Measurements from ENCODE around the gene PDS5B. TPM values are rescaled to one million over a fixed set of nuclear protein-coding genes. Genes with fewer than 3 reads are reported as not detected.

The PDS5B gene
- total RNA-seq, 1 experiment from 2014 or later = 44.3 TPM

DNA sequence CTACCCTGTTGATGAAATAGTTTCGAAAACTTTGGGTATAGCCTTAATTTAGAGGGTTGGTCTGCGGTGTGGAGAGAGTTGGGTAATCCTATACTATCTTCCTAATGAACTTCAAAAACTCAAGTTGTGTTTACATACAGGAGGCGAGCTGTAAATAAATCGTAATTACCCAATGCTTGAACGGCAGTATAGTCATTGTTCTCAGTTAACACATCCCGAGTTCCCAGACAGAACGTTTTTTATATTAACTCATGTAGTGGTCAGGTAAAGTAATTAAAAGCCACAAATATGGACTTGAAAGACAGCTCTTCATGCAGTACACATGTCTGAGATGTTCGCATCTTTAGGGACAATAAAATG lies 1.5 kb downstream of the PDS5B start (continued):
- TF ChIP-seq, protein P1, sequence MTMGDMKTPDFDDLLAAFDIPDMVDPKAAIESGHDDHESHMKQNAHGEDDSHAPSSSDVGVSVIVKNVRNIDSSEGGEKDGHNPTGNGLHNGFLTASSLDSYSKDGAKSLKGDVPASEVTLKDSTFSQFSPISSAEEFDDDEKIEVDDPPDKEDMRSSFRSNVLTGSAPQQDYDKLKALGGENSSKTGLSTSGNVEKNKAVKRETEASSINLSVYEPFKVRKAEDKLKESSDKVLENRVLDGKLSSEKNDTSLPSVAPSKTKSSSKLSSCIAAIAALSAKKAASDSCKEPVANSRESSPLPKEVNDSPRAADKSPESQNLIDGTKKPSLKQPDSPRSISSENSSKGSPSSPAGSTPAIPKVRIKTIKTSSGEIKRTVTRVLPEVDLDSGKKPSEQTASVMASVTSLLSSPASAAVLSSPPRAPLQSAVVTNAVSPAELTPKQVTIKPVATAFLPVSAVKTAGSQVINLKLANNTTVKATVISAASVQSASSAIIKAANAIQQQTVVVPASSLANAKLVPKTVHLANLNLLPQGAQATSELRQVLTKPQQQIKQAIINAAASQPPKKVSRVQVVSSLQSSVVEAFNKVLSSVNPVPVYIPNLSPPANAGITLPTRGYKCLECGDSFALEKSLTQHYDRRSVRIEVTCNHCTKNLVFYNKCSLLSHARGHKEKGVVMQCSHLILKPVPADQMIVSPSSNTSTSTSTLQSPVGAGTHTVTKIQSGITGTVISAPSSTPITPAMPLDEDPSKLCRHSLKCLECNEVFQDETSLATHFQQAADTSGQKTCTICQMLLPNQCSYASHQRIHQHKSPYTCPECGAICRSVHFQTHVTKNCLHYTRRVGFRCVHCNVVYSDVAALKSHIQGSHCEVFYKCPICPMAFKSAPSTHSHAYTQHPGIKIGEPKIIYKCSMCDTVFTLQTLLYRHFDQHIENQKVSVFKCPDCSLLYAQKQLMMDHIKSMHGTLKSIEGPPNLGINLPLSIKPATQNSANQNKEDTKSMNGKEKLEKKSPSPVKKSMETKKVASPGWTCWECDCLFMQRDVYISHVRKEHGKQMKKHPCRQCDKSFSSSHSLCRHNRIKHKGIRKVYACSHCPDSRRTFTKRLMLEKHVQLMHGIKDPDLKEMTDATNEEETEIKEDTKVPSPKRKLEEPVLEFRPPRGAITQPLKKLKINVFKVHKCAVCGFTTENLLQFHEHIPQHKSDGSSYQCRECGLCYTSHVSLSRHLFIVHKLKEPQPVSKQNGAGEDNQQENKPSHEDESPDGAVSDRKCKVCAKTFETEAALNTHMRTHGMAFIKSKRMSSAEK (CRISPR knock-in tag; IDR thresholded peaks at IDR 0.05; ENCODE audit: borderline replicate concordance) = no peak
- TF ChIP-seq SMAD3 (CRISPR knock-in tag; IDR thresholded peaks at IDR 0.05; ENCODE audit: borderline replicate concordance) = no peak

DNA sequence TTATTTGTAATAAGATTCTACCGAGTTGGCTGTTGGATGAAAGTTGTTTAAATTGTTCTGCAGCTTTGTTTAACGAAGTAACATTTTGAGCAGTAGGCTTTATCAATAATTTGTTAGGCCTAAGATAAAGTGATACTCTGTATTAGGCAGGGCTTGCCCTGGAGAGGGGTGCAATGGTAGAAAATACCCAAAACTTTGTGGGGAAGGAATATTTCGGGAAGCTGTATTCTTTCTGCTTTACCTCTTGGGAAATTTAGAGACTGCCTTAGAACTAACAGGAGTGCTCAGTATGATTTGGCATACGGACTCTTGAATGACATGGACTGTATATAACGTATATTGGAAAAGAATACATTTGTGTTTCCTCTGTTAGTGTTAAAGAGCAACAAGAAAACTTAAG lies 2.5 kb downstream of the PDS5B start:
- TF ChIP-seq, protein P2, sequence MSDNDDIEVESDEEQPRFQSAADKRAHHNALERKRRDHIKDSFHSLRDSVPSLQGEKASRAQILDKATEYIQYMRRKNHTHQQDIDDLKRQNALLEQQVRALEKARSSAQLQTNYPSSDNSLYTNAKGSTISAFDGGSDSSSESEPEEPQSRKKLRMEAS (CRISPR knock-in tag; IDR thresholded peaks at IDR 0.05) = no peak
- TF ChIP-seq, protein P3, sequence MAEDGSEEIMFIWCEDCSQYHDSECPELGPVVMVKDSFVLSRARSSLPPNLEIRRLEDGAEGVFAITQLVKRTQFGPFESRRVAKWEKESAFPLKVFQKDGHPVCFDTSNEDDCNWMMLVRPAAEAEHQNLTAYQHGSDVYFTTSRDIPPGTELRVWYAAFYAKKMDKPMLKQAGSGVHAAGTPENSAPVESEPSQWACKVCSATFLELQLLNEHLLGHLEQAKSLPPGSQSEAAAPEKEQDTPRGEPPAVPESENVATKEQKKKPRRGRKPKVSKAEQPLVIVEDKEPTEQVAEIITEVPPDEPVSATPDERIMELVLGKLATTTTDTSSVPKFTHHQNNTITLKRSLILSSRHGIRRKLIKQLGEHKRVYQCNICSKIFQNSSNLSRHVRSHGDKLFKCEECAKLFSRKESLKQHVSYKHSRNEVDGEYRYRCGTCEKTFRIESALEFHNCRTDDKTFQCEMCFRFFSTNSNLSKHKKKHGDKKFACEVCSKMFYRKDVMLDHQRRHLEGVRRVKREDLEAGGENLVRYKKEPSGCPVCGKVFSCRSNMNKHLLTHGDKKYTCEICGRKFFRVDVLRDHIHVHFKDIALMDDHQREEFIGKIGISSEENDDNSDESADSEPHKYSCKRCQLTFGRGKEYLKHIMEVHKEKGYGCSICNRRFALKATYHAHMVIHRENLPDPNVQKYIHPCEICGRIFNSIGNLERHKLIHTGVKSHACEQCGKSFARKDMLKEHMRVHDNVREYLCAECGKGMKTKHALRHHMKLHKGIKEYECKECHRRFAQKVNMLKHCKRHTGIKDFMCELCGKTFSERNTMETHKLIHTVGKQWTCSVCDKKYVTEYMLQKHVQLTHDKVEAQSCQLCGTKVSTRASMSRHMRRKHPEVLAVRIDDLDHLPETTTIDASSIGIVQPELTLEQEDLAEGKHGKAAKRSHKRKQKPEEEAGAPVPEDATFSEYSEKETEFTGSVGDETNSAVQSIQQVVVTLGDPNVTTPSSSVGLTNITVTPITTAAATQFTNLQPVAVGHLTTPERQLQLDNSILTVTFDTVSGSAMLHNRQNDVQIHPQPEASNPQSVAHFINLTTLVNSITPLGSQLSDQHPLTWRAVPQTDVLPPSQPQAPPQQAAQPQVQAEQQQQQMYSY (CRISPR knock-in tag; IDR thresholded peaks at IDR 0.05) = no peak
- TF ChIP-seq CREB1 (CRISPR knock-in tag; IDR thresholded peaks at IDR 0.05) = no peak
- TF ChIP-seq, protein P4, sequence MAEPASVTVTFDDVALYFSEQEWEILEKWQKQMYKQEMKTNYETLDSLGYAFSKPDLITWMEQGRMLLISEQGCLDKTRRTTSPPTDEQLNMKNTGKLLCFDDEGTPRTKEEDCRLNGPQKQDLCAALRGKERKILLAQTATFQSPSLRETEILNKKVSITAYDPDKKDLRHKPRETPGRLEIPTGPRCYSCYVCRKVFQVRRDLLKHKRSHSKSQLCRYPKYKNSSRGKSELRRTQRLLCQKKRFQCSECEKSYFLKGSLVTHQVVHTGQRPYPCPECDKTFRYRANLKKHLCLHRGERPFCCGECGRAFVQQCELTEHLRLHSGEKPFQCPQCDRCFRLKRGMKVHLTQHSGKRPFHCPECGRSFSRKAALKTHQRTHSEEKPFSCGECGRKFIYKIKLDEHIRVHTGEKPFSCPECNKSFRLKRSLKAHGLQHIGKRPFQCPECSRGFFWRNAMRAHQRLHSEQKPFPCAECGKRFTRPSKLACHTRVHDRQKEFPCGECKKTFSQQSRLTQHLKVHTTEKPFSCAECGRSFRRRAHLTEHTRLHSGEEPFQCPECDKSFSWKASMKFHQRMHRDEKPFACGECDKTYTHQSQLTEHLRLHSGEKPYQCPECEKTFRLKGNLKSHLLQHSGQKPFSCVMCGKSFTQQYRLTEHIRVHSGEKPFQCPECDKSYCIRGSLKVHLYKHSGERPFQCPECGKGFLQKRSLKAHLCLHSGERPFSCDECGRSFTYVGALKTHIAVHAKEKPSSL (CRISPR knock-in tag; conservative IDR thresholded peaks at IDR 0.05) = no peak
- no peak for TF ChIP-seq TP53 (CRISPR knock-in tag; IDR thresholded peaks at IDR 0.05)
- TF ChIP-seq EMX1 (CRISPR knock-in tag; IDR thresholded peaks at IDR 0.05) = no peak
- TF ChIP-seq ZNF232 (CRISPR knock-in tag; IDR thresholded peaks at IDR 0.05) = no peak
- TF ChIP-seq, protein P5, sequence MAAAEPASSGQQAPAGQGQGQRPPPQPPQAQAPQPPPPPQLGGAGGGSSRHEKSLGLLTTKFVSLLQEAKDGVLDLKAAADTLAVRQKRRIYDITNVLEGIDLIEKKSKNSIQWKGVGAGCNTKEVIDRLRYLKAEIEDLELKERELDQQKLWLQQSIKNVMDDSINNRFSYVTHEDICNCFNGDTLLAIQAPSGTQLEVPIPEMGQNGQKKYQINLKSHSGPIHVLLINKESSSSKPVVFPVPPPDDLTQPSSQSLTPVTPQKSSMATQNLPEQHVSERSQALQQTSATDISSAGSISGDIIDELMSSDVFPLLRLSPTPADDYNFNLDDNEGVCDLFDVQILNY (CRISPR knock-in tag; IDR thresholded peaks at IDR 0.05) = no peak
- TF ChIP-seq, protein P6, sequence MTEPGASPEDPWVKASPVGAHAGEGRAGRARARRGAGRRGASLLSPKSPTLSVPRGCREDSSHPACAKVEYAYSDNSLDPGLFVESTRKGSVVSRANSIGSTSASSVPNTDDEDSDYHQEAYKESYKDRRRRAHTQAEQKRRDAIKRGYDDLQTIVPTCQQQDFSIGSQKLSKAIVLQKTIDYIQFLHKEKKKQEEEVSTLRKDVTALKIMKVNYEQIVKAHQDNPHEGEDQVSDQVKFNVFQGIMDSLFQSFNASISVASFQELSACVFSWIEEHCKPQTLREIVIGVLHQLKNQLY (CRISPR knock-in tag; IDR thresholded peaks at IDR 0.05) = no peak
- TF ChIP-seq TCF7 (CRISPR knock-in tag; IDR thresholded peaks at IDR 0.05; ENCODE audit: low read depth) = no peak
- TF ChIP-seq, protein P7, sequence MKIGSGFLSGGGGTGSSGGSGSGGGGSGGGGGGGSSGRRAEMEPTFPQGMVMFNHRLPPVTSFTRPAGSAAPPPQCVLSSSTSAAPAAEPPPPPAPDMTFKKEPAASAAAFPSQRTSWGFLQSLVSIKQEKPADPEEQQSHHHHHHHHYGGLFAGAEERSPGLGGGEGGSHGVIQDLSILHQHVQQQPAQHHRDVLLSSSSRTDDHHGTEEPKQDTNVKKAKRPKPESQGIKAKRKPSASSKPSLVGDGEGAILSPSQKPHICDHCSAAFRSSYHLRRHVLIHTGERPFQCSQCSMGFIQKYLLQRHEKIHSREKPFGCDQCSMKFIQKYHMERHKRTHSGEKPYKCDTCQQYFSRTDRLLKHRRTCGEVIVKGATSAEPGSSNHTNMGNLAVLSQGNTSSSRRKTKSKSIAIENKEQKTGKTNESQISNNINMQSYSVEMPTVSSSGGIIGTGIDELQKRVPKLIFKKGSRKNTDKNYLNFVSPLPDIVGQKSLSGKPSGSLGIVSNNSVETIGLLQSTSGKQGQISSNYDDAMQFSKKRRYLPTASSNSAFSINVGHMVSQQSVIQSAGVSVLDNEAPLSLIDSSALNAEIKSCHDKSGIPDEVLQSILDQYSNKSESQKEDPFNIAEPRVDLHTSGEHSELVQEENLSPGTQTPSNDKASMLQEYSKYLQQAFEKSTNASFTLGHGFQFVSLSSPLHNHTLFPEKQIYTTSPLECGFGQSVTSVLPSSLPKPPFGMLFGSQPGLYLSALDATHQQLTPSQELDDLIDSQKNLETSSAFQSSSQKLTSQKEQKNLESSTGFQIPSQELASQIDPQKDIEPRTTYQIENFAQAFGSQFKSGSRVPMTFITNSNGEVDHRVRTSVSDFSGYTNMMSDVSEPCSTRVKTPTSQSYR (CRISPR knock-in tag; IDR thresholded peaks at IDR 0.05) = no peak
- no peak for TF ChIP-seq ZNF138 (CRISPR knock-in tag; conservative IDR thresholded peaks at IDR 0.05)
- TF ChIP-seq MYBL2 (CRISPR knock-in tag; IDR thresholded peaks at IDR 0.05) = no peak
- ATAC-seq (no peak), DNase-seq (ENCODE audit: low spot score) (no peak)
- Mint-ChIP-seq H3K4me3 (peak overlapping the region; percentile 86), H3K4me1 (peaks cover 41% of the 10 kb centered on the region), H3K27ac (peak overlapping the region; percentile 55; the same call in 1 of the 2 replicates), H3K9me3 (no peaks in the 10 kb centered on the region), H3K36me3 (no peaks in the 10 kb centered on the region), H3K27me3 (ENCODE audit: low read depth) (peaks cover 8% of the 10 kb centered on the region)
- ChIA-PET CTCF (no interaction called here), POLR2A (no interaction called here)
